ENCODE data around the gene AHSA1. TPM values are rescaled to one million over a fixed set of nuclear protein-coding genes. Genes with fewer than 3 reads are reported as not detected.

The AHSA1 gene
- polyA plus RNA-seq, 1 donor from 2014 or later = 207 TPM

GRCh38 chr14:77509366-77509765 lies 51.5 kb downstream of the AHSA1 start:
- Histone ChIP-seq H3K36me3 (ENCODE audit: insufficient read depth, low read length) (no peaks in the 10 kb centered on the region), H3K9me3 (ENCODE audit: low read length) (no peaks in the 10 kb centered on the region), H3K27me3 (ENCODE audit: insufficient read depth, low read depth, low read length) (no peaks in the 10 kb centered on the region), H2AFZ (ENCODE audit: low read depth, low read length) (no peak overlapping the region), H3K79me2 (replicated peaks; ENCODE audit: insufficient read depth, low read length) (no peaks in the 10 kb centered on the region), H3K9me2 (ENCODE audit: insufficient read depth, low read length) (no peaks in the 10 kb centered on the region), H3K4me3 (ENCODE audit: low read length) (no peak overlapping the region), H3K4me2 (ENCODE audit: low read length) (no peak overlapping the region), H4K20me1 (ENCODE audit: insufficient read depth) (no peaks in the 10 kb centered on the region), H3F3A (ENCODE audit: insufficient read depth, low read length, poor library complexity, severe bottlenecking) (no peaks in the 10 kb centered on the region), H3K27ac (ENCODE audit: low read length) (no peak overlapping the region), H3K9ac (ENCODE audit: low read length) (no peak overlapping the region)
- TF ChIP-seq MXI1 (conservative IDR thresholded peaks at IDR 0.05; ENCODE audit: poor library complexity, severe bottlenecking) (no peak), REST (IDR thresholded peaks at IDR 0.05; ENCODE audit: borderline replicate concordance) (no peak), RAD21 (conservative IDR thresholded peaks at IDR 0.05) (no peak), POLR2AphosphoS5 (IDR thresholded peaks at IDR 0.05) (no peak)

GRCh38 chr14:77511486-77512162 lies 53.7 kb downstream of the AHSA1 start:
- Histone ChIP-seq H3K9me3 (ENCODE audit: low read length) (no peaks in the 10 kb centered on the region), H3K36me3 (ENCODE audit: insufficient read depth, low read length) (no peaks in the 10 kb centered on the region), H3K9ac (ENCODE audit: low read length) (no peak overlapping the region), H4K20me1 (ENCODE audit: insufficient read depth) (no peaks in the 10 kb centered on the region), H3K27ac (ENCODE audit: low read length) (no peak overlapping the region), H3K4me3 (ENCODE audit: low read length) (no peak overlapping the region), H2AFZ (ENCODE audit: low read depth, low read length) (no peak overlapping the region), H3F3A (ENCODE audit: insufficient read depth, low read length, poor library complexity, severe bottlenecking) (no peaks in the 10 kb centered on the region), H3K9me2 (ENCODE audit: insufficient read depth, low read length) (no peaks in the 10 kb centered on the region), H3K4me2 (ENCODE audit: low read length) (no peak overlapping the region), H3K79me2 (replicated peaks; ENCODE audit: insufficient read depth, low read length) (no peaks in the 10 kb centered on the region), H3K27me3 (ENCODE audit: insufficient read depth, low read depth, low read length) (no peaks in the 10 kb centered on the region)
- no peak for TF ChIP-seq CTCF (IDR thresholded peaks at IDR 0.05; ENCODE audit: poor library complexity, severe bottlenecking)
- TF ChIP-seq REST (IDR thresholded peaks at IDR 0.05; ENCODE audit: borderline replicate concordance) = no peak
- no peak for TF ChIP-seq POLR2AphosphoS5 (IDR thresholded peaks at IDR 0.05)
- no peak for TF ChIP-seq TAF1 (IDR thresholded peaks at IDR 0.05; ENCODE audit: low read depth)
- TF ChIP-seq RAD21 (conservative IDR thresholded peaks at IDR 0.05) = no peak
- no peak for TF ChIP-seq MXI1 (conservative IDR thresholded peaks at IDR 0.05; ENCODE audit: poor library complexity, severe bottlenecking)
- TF ChIP-seq EP300 (conservative IDR thresholded peaks at IDR 0.05; ENCODE audit: poor library complexity, severe bottlenecking) = no peak
- no peak for TF ChIP-seq EZH2 (IDR thresholded peaks at IDR 0.05; ENCODE audit: borderline replicate concordance, insufficient read depth, low read length, poor library complexity, severe bottlenecking)
- no peak for TF ChIP-seq SMC3 (conservative IDR thresholded peaks at IDR 0.05; ENCODE audit: poor library complexity)
